Medulla oblongata (tissue), 1 donor: ENCODE results near the gene TUBGCP2.

Experiments used
- DNase-seq: peaks from one replicate; pipeline ENCODE4 v3.0.0-alpha.2; 2015; ENCODE audit errors: extremely low spot score

Gene TUBGCP2

GRCh38 chr10:133230044-133230361 lies 78.7 kb downstream of the TUBGCP2 start, which contains the start of gene UTF1:
Gene UTF1, plus strand, starts transcription at chr10:133230217. Its CDS starts 72 bp downstream, at chr10:133230289.
- no peak for DNase-seq

- no peak for DNase-seq
Observed at GRCh38 chr10:133229265-133230043, 79.2 kb downstream of the TUBGCP2 start.
